UCSD-AML1 (cell line): ENCODE data around the gene GTF2F1.
"Not testable (repeated sequence)": the region's sequence is repeated elsewhere in the genome, so short reads cannot be mapped to it uniquely, and the experiment has no call there.

Source experiments
- DNase-seq: peaks from one replicate; lab custom pipeline; 2025; ENCODE audit not compliant: unreplicated experiment; lab: John Stamatoyannopoulos, UW

Gene GTF2F1

DNA sequence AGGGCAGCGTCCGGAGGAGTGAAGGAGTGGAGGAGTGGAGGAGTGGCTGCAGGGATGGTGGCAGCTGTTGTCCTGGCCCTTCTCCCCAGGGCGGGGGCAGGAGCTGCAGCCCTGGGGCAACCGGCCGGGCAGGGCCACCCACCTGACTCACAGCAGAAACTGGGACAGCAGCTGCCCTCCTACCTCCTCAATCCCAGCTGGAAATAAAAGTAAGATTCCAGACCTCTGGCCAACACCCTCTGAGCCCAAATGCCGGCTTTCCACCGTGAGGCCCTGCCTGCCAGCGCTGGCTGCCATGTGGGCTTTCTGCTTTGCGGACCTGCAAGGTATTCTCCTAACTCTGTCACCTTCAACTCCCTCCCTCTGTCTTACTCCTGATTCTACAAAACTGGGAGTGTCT lies 35.0 kb downstream of the GTF2F1 start:
- no peak for DNase-seq

- DNase-seq: no peak
Observed at GRCh38 chr19:6357174-6357573, 35.8 kb downstream of the GTF2F1 start.

GRCh38 chr19:6355321-6356040 lies 37.5 kb downstream of the GTF2F1 start:
- DNase-seq: not testable (repeated sequence)

GRCh38 chr19:6354098-6354674 lies 38.8 kb downstream of the GTF2F1 start:
- DNase-seq: no peak

- no peak for DNase-seq
Observed at GRCh38 chr19:6352381-6353165, 40.4 kb downstream of the GTF2F1 start.

DNA sequence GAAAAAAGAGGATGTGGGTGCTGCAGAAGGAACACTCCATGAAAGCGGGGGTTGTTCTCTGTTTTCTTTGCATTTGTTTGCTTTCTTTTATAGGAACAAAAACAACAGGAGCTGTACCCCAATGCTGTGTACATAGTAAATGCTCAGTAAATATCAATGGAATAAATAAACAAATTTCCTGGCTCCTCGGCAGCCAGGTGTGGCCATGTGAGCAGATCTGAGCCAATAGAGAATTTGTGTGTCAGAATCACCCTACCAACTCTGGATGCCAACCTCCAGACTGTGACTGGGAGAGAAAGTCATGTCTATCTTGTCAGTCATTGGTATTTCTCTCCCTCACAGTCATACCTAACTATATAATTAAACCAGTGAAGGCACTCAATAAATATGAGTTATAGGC lies 42.3 kb downstream of the GTF2F1 start:
- DNase-seq: no peak

GRCh38 chr19:6349271-6349670 lies 43.7 kb downstream of the GTF2F1 start:
- DNase-seq: not testable (repeated sequence)

DNA sequence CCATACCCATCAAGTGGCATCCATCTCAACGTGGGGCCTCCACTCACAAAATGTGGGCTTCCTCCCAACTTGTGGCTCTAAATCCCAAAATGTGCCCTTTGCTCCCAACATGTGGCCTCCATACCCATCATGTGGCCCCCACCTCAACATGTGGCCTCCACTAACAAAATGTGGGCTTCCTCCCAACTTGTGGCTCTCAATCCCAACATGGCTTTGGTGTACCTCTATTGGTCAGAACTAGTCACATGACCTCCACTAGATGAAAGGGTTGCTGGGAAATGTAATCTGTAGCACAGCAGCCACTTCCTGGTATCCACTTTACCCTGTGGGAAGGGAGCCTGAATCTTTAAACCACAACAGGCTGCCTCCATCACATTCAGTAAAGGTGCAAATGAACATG lies 49.5 kb downstream of the GTF2F1 start:
- DNase-seq: no peak

DNA sequence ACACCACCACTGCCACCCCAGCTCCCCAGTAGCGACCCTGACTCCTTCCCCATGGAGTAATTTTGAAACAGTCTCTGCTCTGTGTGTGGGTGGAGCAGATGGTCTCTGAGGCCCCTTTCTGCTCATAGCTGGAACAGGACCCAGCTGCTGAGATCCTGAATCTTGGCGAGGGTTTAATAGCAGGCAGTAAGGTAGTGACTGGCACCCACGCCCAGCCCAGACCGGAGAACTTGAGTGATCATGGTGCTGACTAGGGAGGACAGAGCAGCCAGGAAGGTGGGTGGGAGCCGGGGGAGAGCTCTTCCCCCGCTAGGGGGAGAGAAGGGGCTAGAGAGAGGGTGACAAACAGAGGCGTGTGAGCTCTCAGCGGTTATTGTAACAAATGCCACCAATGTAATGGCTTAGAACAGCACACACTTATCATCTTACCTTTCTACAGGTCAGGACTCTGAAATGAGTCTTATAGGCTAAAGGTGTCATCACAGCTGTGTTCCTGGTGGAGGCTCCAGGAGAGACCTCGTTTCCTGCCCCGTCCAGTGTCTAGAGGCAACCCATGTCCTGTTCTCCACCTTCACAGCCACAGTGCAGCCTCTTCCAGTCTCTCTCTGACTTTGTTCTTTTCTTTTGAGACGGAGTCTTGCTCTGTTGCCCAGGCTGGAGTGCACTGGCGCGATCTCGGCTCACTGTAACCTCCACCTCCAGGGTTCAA lies 52.3 kb downstream of the GTF2F1 start:
- DNase-seq: no peak

- no peak for DNase-seq
Observed at GRCh38 chr19:6334490-6335285, 58.3 kb downstream of the GTF2F1 start.

- DNase-seq: no peak
Observed at GRCh38 chr19:6333439-6333838, 59.5 kb downstream of the GTF2F1 start, which contains the start of gene ACER1. Gene ACER1 (minus strand): TSS chr19:6333612. CDS start chr19:6333551, 61 bp downstream.
